ENCODE data around the gene PXK.

PXK gene

GRCh38 chr3:58331593-58332152 lies 1.0 kb upstream of the PXK start:
- H3K27ac ChIP-seq, result no peak overlapping the region
- no peak for TF ChIP-seq CTCF (IDR thresholded peaks at IDR 0.05)
- no peak for DNase-seq (ENCODE audit: low spot score)
- no peak overlapping the region for H3K4me3 ChIP-seq

GRCh38 chr3:58333206-58334012 lies 717 bp downstream of the PXK start:
- H3K4me3 ChIP-seq, result peak overlapping the region; percentile 82
- peak; percentile 73 for DNase-seq (ENCODE audit: low spot score)
- peak overlapping the region; percentile 58 to 78 for H3K27ac ChIP-seq
- TF ChIP-seq CTCF (IDR thresholded peaks at IDR 0.05), result no peak

GRCh38 chr3:58334013-58334321 lies 1.3 kb downstream of the PXK start:
- peak overlapping the region; percentile 82 for H3K4me3 ChIP-seq
- TF ChIP-seq CTCF (IDR thresholded peaks at IDR 0.05), result no peak
- H3K27ac ChIP-seq, result peak overlapping the region in 1 of 2 donors; percentile 58
- DNase-seq (ENCODE audit: low spot score), result no peak

GRCh38 chr3:58334506-58334884 lies 1.8 kb downstream of the PXK start:
- no peak for DNase-seq (ENCODE audit: low spot score)
- TF ChIP-seq CTCF (IDR thresholded peaks at IDR 0.05), result no peak
- Histone ChIP-seq H3K4me3 (peak overlapping the region; percentile 82), H3K27ac (peak overlapping the region in 1 of 2 donors; percentile 40)

- no peak for TF ChIP-seq CTCF (IDR thresholded peaks at IDR 0.05)
- no peak for DNase-seq (ENCODE audit: low spot score)
- H3K4me3 ChIP-seq, result peak overlapping the region; percentile 41
- peak overlapping the region in 1 of 2 donors; percentile 85 for H3K27ac ChIP-seq
These were observed 2.9 kb downstream of the PXK start for GRCh38 chr3:58335652-58335947.

- no peak for DNase-seq (ENCODE audit: low spot score)
- no peak for TF ChIP-seq CTCF (IDR thresholded peaks at IDR 0.05)
- no peak overlapping the region for H3K27ac ChIP-seq
- no peak overlapping the region for H3K4me3 ChIP-seq
These were observed 3.6 kb downstream of the PXK start for GRCh38 chr3:58336135-58336882.
